ENCODE results near the gene SPR.

The SPR gene

DNA sequence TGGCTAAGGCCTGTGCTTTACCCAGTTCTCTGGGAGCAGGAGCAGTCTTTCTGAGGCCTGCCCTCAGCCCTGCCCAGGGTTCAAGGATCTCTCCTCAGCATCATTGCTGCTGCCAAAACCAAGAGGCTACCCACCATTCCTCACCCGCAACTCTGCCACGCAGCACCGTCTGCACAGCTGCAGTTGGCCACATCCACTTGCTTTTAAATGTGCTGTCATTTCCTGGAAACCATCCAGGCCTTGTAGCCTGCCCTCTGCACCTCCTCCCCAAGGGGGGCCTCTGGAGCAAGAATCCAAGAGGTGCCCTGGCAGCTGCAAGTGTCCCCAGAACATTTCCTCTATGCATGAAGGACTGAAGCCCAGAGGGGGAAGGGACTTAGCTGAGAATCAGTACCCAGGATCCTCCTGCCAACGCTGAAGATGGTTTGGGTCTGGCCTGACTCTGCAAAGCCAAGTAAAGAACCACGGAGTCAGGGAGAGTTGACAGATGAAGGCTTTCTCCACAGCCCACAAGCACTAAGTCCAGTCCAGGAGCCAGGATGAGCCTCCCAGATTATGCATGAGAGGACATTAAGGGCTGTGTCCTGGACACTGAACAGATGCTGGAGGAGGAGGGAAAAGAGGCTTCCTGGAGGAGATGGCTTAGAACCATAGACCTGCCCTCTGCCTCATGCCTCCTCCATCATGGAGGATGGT is 45.0 kb downstream of the SPR start:
- TF ChIP-seq, protein P1, sequence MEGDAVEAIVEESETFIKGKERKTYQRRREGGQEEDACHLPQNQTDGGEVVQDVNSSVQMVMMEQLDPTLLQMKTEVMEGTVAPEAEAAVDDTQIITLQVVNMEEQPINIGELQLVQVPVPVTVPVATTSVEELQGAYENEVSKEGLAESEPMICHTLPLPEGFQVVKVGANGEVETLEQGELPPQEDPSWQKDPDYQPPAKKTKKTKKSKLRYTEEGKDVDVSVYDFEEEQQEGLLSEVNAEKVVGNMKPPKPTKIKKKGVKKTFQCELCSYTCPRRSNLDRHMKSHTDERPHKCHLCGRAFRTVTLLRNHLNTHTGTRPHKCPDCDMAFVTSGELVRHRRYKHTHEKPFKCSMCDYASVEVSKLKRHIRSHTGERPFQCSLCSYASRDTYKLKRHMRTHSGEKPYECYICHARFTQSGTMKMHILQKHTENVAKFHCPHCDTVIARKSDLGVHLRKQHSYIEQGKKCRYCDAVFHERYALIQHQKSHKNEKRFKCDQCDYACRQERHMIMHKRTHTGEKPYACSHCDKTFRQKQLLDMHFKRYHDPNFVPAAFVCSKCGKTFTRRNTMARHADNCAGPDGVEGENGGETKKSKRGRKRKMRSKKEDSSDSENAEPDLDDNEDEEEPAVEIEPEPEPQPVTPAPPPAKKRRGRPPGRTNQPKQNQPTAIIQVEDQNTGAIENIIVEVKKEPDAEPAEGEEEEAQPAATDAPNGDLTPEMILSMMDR (IDR thresholded peaks at IDR 0.05), result no peak
- Histone ChIP-seq H3K4me1 (peaks cover 6% of the 10 kb centered on the region), H3K79me2 (no peaks in the 10 kb centered on the region), H3K4me2 (ENCODE audit: low read length) (no peak overlapping the region), H2AFZ (no peak overlapping the region), H3K4me3 (ENCODE audit: low read depth, low read length) (no peak overlapping the region), H3K27me3 (ENCODE audit: control insufficient read depth, insufficient read depth, low read length) (no peaks in the 10 kb centered on the region), H3K27ac (no peak overlapping the region), H3K36me3 (ENCODE audit: control insufficient read depth, insufficient read depth, low read length) (no peaks in the 10 kb centered on the region), H3K9ac (no peak overlapping the region), H3K9me3 (ENCODE audit: control insufficient read depth, low read length) (no peaks in the 10 kb centered on the region)

DNA sequence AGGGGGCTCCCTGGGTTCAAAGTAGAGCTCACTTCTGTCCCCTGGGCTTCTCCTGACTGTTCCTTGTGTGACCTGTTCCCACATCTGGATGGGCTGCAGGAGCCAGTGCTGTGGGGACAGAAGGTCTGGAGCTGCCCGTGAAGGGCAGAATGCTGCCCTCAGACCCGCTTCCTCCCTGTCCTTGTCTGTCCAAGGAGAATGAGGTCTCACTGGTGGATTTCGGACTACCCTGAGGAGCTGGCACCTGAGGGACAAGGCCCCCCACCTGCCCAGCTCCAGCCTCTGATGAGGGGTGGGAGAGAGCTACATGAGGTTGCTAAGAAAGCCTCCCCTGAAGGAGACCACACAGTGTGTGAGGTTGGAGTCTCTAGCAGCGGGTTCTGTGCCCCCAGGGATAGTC is 45.6 kb downstream of the SPR start:
- no peak overlapping the region for H2AFZ ChIP-seq
- H3K9ac ChIP-seq, result no peak overlapping the region
- H3K27ac ChIP-seq, result no peak overlapping the region
- H3K4me3 ChIP-seq (ENCODE audit: low read depth, low read length), result no peak overlapping the region
- H3K4me2 ChIP-seq (ENCODE audit: low read length), result no peak overlapping the region
- H3K36me3 ChIP-seq (ENCODE audit: control insufficient read depth, insufficient read depth, low read length), result no peaks in the 10 kb centered on the region
- TF ChIP-seq, protein P1 (IDR thresholded peaks at IDR 0.05), result no peak
- H3K27me3 ChIP-seq (ENCODE audit: control insufficient read depth, insufficient read depth, low read length), result no peaks in the 10 kb centered on the region
- no peaks in the 10 kb centered on the region for H3K9me3 ChIP-seq (ENCODE audit: control insufficient read depth, low read length)
- peaks cover 6% of the 10 kb centered on the region for H3K4me1 ChIP-seq
- H3K79me2 ChIP-seq, result no peaks in the 10 kb centered on the region

DNA sequence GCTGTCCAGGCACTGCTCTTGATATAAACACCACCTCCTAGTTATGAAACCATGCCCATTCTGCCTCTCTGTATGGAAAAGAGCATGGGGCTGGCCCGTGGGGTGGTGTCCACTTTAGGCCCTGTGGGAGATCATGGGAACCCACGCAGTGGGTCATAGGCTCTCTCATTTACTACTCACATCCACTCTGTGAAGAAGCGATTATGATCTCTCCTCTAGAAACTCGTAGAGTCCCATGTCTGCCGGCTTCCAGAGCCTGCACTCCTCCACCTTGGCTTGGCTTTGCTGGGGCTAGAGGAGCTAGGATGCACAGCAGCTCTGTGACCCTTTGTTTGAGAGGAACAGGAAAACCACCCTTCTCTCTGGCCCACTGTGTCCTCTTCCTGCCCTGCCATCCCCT is 46.0 kb downstream of the SPR start:
- Histone ChIP-seq H3K4me3 (ENCODE audit: low read depth, low read length) (no peak overlapping the region), H3K27ac (no peak overlapping the region), H2AFZ (no peak overlapping the region), H3K36me3 (ENCODE audit: control insufficient read depth, insufficient read depth, low read length) (no peaks in the 10 kb centered on the region), H3K27me3 (ENCODE audit: control insufficient read depth, insufficient read depth, low read length) (no peaks in the 10 kb centered on the region), H3K79me2 (no peaks in the 10 kb centered on the region), H3K9me3 (ENCODE audit: control insufficient read depth, low read length) (no peaks in the 10 kb centered on the region), H3K4me2 (ENCODE audit: low read length) (no peak overlapping the region), H3K4me1 (peaks cover 6% of the 10 kb centered on the region), H3K9ac (no peak overlapping the region)
- TF ChIP-seq, protein P1 (IDR thresholded peaks at IDR 0.05), result no peak

GRCh38 chr2:72933646-72934151 is 46.5 kb downstream of the SPR start:
- H3K27ac ChIP-seq, result no peak overlapping the region
- no peak overlapping the region for H2AFZ ChIP-seq
- H3K4me3 ChIP-seq (ENCODE audit: low read depth, low read length), result no peak overlapping the region
- peaks cover 6% of the 10 kb centered on the region for H3K4me1 ChIP-seq
- no peaks in the 10 kb centered on the region for H3K27me3 ChIP-seq (ENCODE audit: control insufficient read depth, insufficient read depth, low read length)
- no peak overlapping the region for H3K9ac ChIP-seq
- TF ChIP-seq, protein P1 (IDR thresholded peaks at IDR 0.05), result no peak
- no peaks in the 10 kb centered on the region for H3K36me3 ChIP-seq (ENCODE audit: control insufficient read depth, insufficient read depth, low read length)
- no peak overlapping the region for H3K4me2 ChIP-seq (ENCODE audit: low read length)
- no peaks in the 10 kb centered on the region for H3K79me2 ChIP-seq
- H3K9me3 ChIP-seq (ENCODE audit: control insufficient read depth, low read length), result no peaks in the 10 kb centered on the region
